ENCODE results near the gene WDR91. TPM values are rescaled to one million over a fixed set of nuclear protein-coding genes. Genes with fewer than 3 reads are reported as not detected.

The WDR91 gene
- total RNA-seq, 2 donors from 2014 or later = 9.9 to 13.7 TPM

DNA sequence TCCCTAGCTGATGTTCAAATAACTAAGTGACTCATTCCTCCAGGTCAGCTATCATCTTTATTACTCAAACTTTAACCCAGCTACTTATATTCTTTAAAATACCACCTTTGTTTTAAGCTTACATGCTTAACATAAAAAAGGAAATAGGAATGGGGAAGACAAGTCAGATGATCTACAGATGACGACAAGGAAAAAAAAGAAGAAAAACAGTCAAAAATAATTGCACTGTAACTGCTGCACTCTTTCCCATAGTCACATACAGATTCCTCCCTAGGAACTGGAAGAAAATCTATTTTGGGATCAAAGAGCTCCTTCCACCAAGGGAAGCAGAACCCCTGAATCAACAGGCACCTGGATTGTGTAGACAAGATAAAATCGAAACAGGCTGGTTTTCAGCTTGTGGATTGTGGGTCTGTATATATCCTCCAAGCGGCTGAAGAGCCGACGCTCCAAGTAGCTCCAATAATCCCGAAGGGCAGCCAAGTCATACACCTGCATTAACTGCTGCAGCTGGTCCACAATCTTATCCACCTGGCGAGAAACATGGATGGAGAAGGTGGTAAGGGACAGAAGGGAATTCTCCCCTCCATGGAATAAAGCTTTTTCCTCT lies 2.0 kb downstream of the WDR91 start:
- ATAC-seq (no peak), DNase-seq (ENCODE audit: low spot score in 2 of 2) (no peak)
- peaks cover 10 to 14% of the 10 kb centered on the region in 2 donors for H3K36me3 Mint-ChIP-seq
- H3K9me3 Mint-ChIP-seq = no peaks in the 10 kb centered on the region
- H3K27ac Mint-ChIP-seq = no peak overlapping the region

DNA sequence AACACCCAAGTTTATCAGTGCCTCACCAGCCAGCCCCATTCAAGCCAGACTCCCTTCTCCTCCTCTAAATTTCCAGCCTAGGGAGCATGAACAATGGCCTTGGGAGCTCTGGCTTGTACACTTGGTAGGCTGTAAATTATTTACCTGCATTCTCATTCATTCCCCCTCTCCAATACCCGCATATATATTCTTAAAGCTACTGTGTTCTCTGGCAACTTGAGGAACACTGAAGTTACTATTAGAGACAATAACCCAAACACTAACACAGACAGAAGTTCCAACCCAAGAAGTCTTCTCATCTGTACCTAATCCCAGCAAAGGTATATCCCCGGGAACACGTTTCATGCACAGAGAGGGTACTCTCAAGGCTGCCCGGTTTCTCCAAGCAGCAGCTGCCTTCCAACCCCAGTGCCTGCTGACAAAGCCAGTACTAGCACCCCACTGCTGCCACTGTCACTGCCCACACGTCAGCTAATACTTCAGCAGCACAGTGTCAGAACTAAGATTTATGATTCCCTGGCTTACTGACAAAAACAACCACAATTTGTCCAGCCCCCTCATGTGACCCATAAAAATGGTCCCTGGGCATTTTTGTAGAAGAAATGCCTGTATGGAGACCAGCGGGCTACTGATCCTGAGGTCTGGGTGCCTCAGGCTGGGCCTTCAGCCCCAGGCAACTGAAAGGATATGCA lies 3.1 kb downstream of the WDR91 start:
- H3K27ac Mint-ChIP-seq = no peak overlapping the region
- no peaks in the 10 kb centered on the region for H3K9me3 Mint-ChIP-seq
- peak in 1 of 2 donors; percentile 40 for DNase-seq (ENCODE audit: low spot score in 2 of 2)
- peaks cover 19 to 24% of the 10 kb centered on the region in 2 donors for H3K36me3 Mint-ChIP-seq
- no peak for ATAC-seq

DNA sequence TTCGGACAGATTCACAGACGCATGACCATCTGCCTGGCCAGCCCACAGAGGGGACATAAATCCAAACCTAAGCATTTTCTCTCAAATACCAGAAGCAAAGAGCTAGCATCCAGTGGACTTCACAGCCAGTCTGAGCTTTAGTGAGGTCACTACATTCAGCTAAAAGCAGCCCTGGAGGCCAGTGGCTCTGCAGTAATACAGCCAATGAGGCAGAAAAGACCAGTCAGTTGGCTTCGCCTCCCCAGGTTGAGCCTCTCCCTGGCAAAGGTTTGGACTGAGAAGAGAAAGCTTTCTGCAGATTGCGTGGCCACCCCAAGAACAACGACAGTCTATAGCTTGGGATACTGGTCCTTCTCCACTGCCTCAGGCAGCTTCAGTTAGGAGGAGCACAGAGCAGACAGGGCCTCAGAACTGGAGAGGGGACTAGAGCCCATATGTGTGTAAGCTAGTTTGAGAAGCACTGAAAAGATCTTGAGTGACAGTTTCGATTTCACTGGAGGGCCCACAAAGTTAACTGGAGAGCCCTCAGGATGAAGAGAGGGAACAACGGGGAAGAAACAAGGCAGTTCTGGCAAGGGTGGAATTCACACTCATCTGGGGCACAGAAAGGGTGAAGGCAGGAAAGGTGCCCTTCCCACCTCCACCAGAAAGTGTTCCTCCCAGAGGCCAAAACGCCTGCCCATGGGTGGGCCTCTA lies 3.8 kb downstream of the WDR91 start:
- Mint-ChIP-seq H3K36me3 (peaks cover 19 to 25% of the 10 kb centered on the region in 2 donors), H3K9me3 (no peaks in the 10 kb centered on the region), H3K27ac (peak overlapping the region in 1 of 2 donors; percentile 23)
- DNase-seq (ENCODE audit: low spot score in 2 of 2) (peak in 1 of 2 donors; percentile 43), ATAC-seq (no peak)

DNA sequence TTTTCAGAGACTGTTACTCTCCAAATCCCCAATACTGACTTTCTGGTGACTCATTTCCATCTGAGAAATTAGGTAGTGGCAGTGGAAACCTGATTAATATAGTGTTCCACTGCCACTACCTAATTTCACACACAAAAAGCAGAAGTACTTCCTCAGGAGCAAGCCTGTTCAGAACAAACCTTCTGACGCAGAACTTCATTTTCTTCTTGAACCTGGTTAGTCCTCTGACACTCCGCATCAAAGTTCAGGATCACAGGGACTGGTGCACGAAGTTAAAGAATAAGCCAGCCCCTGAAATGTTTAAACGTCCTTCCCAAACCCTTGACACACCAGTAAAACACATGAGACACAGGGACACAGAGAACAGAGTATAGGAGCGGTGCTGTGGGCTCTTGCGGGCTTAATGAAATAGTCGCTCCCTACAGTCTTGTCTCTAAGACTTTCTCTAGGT lies 4.4 kb downstream of the WDR91 start:
- peak overlapping the region in 1 of 2 donors; percentile 23 for H3K27ac Mint-ChIP-seq
- no peak for DNase-seq (ENCODE audit: low spot score in 2 of 2)
- peaks cover 19 to 25% of the 10 kb centered on the region in 2 donors for H3K36me3 Mint-ChIP-seq
- H3K9me3 Mint-ChIP-seq = no peaks in the 10 kb centered on the region
- peak in 1 of 2 donors; percentile 3 for ATAC-seq

DNA sequence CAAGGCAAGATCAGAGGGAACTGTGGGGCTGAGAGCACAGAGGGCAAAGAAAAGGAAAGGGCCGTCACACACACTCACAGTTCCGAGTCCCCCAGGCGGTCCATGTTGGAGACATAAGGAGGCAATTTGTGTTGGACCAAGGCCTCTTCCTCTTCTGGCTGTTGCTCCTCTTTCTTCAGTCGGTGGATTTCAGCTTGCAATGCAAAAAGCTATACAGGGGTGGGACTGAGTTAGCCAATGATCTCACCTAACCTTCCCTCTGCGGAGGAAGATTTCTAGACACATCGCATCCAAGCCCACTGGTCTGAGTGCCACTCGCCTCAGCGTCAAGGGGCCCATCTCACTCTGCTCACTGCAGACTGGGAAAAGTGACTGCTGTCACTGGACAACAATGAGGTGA lies 5.5 kb downstream of the WDR91 start:
- no peak for DNase-seq (ENCODE audit: low spot score in 2 of 2)
- no peak overlapping the region for H3K27ac Mint-ChIP-seq

DNA sequence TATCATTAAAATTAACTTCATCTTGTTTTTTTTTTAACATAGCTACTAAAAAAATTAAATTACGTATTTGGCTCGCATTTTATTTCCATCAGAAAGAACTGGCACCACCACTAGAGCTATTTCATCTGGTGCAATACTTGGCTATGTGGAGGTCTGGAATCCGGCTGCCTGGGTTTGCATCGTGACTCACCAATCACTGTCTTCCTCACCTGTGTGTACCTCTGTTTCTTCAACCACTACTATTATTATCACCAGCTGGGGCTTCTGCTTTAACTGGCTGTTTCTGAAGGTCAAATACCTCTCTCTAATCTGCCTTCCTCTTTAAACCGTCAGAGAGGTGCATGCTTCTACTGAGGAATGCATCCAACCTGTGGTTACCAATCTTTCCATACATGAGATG lies 6.5 kb downstream of the WDR91 start:
- DNase-seq (ENCODE audit: low spot score in 2 of 2) (no peak), ATAC-seq (no peak)
- peaks cover 15 to 25% of the 10 kb centered on the region in 2 donors for H3K36me3 Mint-ChIP-seq
- no peak overlapping the region for H3K27ac Mint-ChIP-seq
- H3K9me3 Mint-ChIP-seq = no peaks in the 10 kb centered on the region

More for the DNA sequence above, 5.5 kb downstream of the WDR91 start:
- Mint-ChIP-seq H3K36me3 (peaks cover 19 to 25% of the 10 kb centered on the region in 2 donors), H3K9me3 (no peaks in the 10 kb centered on the region)
- no peak for ATAC-seq

DNA sequence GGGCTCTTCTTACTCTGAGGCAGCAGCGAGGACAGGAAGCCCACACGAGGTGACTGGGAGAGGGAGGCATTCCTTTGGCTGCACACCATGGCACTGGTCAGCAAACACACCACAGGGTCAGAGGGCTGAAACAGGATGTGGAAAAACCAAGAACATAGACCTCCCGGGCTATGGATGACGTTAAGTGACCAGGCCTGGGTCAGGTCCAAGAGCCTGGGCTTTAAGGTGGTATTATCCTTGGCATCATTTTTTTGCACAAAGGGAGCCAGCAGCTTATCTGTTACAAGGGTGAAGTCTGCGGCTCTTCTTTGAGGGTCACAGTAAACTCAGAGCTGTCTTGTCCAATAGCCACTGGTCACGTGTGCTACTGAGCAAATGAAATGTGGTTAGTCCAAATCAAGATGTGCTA lies 7.0 kb downstream of the WDR91 start:
- no peak for ATAC-seq
- Mint-ChIP-seq H3K9me3 (no peaks in the 10 kb centered on the region), H3K27ac (peak overlapping the region in 1 of 2 donors; percentile 12), H3K36me3 (peaks cover 17 to 25% of the 10 kb centered on the region in 2 donors)
- DNase-seq (ENCODE audit: low spot score in 2 of 2) = no peak

DNA sequence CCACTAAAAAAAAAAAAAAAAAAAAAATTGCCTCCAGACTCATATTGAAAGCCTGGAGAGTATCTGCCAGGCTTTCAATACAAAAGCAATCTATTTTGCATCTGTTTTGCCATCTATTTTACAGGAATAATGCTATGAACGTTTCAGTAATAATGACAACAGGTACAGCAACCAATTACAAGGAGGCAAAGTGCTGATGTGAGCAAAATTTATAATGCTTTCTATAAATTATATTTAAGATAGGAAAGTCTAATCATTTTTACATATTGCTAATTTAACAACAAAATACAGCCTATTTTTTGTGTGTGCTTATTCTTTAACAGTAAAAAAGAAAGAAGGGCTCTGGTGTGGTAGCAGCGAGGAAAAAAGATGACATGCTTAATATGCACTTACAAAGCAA lies 10.0 kb downstream of the WDR91 start:
- Mint-ChIP-seq H3K9me3 (no peaks in the 10 kb centered on the region), H3K36me3 (peaks cover 20 to 22% of the 10 kb centered on the region in 2 donors), H3K27ac (no peak overlapping the region)
- ATAC-seq (no peak), DNase-seq (ENCODE audit: low spot score in 2 of 2) (no peak)

DNA sequence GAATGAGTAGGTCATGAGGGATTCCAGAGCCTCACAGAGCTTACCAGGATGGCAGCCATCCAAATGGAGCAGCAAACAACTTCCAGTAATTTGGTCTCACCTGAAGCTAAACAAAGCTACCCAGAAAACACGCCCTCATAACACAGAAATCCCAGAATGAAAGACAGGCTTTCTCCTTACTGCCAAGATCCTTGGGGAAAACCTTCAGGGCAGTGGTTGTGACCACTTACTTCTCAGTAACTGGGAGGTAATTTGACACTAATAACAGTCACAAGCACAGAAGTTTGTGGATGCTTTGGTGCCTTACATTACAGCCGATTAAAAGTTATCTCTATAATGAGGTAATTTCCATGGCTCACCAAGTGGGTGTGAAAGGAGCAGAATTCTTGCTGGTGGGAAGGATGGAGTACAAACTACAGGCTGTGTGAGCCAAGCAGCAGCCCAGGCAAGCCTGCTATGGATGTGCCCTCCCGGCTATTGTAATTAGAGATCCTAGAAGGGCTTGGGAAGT lies 10.4 kb downstream of the WDR91 start:
- ATAC-seq = no peak
- Mint-ChIP-seq H3K9me3 (no peaks in the 10 kb centered on the region), H3K27ac (no peak overlapping the region), H3K36me3 (peaks cover 15 to 26% of the 10 kb centered on the region in 2 donors)
- no peak for DNase-seq (ENCODE audit: low spot score in 2 of 2)

DNA sequence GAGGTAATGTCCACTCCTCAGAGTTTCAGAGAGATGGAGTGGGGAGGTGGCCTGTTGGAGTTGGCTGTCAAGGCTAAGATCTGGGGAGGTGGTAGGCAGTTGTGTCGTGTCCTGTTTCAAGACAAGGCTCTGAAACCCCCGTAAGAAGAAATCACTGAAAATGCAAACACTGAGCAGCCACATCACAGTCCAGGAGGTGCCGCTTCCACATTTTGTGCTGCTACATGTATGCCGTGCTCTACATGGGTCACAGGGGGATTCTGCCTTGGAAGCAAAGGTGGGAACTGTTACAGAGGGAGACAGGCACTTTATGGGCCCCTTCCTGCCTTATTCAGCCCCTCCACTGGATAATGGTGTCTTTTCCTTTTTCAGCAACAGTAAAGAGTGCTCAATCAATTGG lies 11.9 kb downstream of the WDR91 start:
- H3K27ac Mint-ChIP-seq = no peak overlapping the region
- H3K36me3 Mint-ChIP-seq = peaks cover 14 to 21% of the 10 kb centered on the region in 2 donors
- DNase-seq (ENCODE audit: low spot score in 2 of 2) = no peak
- H3K9me3 Mint-ChIP-seq = no peaks in the 10 kb centered on the region
- ATAC-seq = no peak

DNA sequence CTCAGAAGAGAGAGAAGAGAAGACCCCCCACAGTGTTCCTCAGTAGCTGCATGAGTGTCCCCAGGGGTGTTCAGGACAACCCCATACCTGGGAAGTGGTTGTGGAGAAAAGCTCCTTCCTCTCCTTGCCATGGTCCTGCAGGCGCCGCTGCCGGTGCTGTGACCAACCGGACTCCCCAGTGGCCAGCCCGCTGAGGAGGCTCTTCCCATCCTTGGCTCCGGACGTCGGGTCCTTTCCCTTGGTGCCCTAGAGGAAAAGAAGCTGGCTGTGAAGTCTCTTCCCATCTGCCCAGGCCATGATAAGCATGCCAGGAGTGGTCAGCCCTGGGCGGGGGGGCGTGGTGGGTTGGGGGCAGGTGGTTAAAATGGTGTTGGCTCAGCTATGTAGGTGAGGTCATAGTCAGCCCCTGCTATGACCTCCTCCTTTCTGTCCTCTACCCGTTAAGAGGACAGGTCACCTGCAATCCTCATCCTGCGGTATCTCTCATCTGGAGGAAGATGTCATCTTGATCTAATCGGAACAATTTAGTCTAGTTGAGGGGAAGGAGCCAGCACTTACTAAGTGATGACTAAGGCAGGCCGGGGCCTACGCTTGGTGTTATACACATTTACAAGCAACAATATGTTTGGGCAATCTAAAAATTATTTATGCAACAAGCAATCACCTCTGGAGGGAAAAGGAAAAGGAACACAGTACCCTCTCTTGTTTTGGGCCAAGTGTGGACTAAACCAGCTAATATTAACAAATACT lies 13.2 kb downstream of the WDR91 start:
- H3K36me3 Mint-ChIP-seq = peaks cover 9 to 15% of the 10 kb centered on the region in 2 donors
- no peak overlapping the region for H3K27ac Mint-ChIP-seq
- no peaks in the 10 kb centered on the region for H3K9me3 Mint-ChIP-seq
- DNase-seq (ENCODE audit: low spot score in 2 of 2) = peak in 1 of 2 donors; percentile 35
- ATAC-seq = peak in 1 of 2 donors; percentile 20

DNA sequence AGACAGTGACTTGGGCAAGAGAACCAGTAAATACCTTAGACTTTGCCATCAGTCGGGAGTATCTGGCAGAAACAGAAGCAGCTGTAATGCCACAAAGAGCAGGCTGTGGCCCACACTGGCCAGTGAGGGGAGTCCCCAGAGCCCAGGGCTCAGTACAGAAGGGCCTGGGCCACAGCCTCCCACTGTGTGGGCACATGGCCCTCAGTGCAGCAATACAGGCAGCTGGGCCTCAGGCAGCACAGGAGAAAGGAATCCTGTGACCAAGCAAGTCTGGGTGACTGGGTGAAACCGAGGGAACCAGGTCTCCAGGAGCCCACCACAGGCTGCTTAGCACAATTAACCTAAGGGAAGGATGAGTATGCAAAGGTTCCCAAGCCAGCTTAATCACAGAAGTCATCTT lies 14.0 kb downstream of the WDR91 start:
- H3K36me3 Mint-ChIP-seq = peaks cover 14 to 15% of the 10 kb centered on the region in 2 donors
- no peaks in the 10 kb centered on the region for H3K9me3 Mint-ChIP-seq

DNA sequence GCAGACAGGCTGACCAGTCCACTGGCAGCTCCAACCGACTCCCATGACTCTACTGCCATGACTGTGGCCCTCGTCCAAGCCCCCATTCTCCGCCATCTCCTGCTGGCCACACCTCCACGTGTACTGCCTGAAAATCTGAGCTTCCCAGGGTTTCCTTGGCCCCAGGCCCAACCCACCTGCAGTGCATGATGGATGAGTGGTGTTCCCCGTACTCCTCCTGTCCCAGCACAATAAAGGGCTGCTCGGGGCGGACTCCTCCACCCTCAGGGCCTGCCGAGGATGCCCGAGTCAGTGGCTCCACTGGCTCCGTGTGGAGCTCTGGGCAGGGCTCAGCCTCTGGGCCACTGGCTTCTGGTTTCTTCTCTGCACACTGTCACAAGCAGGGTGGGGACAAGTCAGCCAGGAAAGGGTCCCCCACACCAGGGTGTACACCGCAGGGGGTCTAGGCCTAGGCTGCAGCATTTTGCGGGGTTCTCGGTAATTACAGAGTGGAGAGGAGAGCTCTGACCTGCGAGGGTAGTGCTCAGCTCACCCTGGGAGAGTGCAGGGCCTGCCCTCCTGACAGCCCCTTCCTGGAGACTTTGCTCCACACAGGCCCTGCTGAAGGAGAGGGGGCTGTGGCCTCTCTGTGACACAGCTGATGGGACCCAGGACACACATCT lies 15.2 kb downstream of the WDR91 start:
- no peak for ATAC-seq
- DNase-seq (ENCODE audit: low spot score in 2 of 2) = peak in 1 of 2 donors; percentile 37
- Mint-ChIP-seq H3K36me3 (peaks cover 14 to 15% of the 10 kb centered on the region in 2 donors), H3K9me3 (no peaks in the 10 kb centered on the region), H3K27ac (peak overlapping the region in 1 of 2 donors; percentile 36)

More for the DNA sequence above, 14.0 kb downstream of the WDR91 start:
- H3K27ac Mint-ChIP-seq = peak overlapping the region; percentile 35 to 36
- peak in 1 of 2 donors; percentile 48 for ATAC-seq
- peak in 1 of 2 donors; percentile 38 for DNase-seq (ENCODE audit: low spot score in 2 of 2)

DNA sequence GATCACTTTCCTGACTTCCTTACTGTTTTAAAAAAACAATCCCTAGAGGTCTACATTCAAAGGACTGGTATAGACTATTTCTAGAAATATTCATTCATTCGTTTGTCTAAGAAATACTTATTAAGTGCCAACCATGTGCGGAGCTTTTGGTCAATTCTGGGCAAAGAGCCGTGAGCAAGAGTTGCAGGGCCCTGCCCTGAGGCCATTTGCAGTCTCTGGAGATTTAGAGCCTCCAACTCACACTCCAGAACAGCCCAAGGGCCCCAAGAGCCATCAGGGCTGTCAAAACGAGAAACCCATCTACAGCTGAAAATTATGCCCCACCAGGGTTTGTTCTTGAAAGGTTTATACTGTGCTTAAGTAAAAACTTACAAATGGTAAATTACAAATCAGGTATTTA lies 16.2 kb downstream of the WDR91 start:
- Mint-ChIP-seq H3K36me3 (peaks cover 15 to 22% of the 10 kb centered on the region in 2 donors), H3K27ac (no peak overlapping the region), H3K9me3 (no peaks in the 10 kb centered on the region)
- DNase-seq (ENCODE audit: low spot score in 2 of 2) (no peak), ATAC-seq (no peak)

DNA sequence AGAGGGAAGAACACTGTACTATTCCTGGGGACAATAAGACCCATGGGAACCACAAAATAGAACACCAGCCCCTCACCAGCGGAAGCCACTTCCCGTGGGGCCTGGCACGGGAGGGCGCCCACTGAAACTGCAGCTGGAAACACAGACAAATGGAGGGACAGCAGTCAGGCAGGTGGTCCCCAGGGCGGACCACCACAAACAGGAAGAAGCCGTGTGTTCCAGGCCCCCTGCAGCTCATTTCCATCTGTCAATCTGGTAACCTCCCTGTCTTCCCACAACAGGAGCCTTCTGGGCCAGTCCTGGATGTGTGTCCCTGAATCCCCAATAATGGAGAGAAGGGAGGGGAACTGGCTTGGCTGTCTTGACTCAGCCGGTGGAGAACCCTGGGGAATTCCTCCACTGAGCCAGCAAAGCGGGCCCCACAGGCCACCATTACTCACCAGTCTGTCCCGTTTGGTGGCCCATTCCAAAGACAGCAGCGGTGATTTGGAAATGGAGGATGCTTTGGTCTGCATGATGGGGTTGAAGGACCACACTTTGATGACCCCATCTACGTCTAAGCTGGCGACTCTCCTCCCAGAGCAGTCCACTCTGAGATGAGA lies 16.7 kb downstream of the WDR91 start:
- ATAC-seq = no peak
- Mint-ChIP-seq H3K27ac (peak overlapping the region in 1 of 2 donors; percentile 63), H3K36me3 (peaks cover 15 to 24% of the 10 kb centered on the region in 2 donors), H3K9me3 (no peaks in the 10 kb centered on the region)
- DNase-seq (ENCODE audit: low spot score in 2 of 2) = peak in 1 of 2 donors; percentile 33

All from activated naive CD4-positive, alpha-beta T cell treated with anti-CD3 and anti-CD28 coated beads, Interleukin-2, amount 50 U/mL, for 72 hours (primary cell).